GM12891 (cell line): ENCODE results near the gene RANBP3.

Source experiments
- PAX5 ChIP-seq: IDR thresholded peaks from 2 replicates; pipeline ENCODE4 v1.6.1; 2011; ENCODE audit warnings: low read length, moderate library complexity, mild to moderate bottlenecking; ENCODE audit not compliant: insufficient read depth, severe bottlenecking
- POLR2A ChIP-seq: IDR thresholded peaks from 2 replicates; pipeline ENCODE4 v1.6.1; 2011; ENCODE audit warnings: low read depth, low read length, control low read depth
- POLR2AphosphoS5 ChIP-seq: IDR thresholded peaks from 2 replicates; pipeline ENCODE4 v1.6.1; 2011; ENCODE audit warnings: low read depth, low read length, control low read depth
- POU2F2 ChIP-seq: IDR thresholded peaks from 2 replicates; pipeline ENCODE4 v1.6.1; 2011; ENCODE audit warnings: low read depth, mild to moderate bottlenecking, control low read depth, low read length, moderate library complexity
- SPI1 ChIP-seq: IDR thresholded peaks from 2 replicates; pipeline ENCODE4 v1.6.1; 2011; ENCODE audit warnings: low read depth, low read length, control low read depth
- TAF1 ChIP-seq: IDR thresholded peaks from 2 replicates; pipeline ENCODE4 v1.6.1; 2011; ENCODE audit warnings: low read depth, low read length, control low read depth

DNA sequence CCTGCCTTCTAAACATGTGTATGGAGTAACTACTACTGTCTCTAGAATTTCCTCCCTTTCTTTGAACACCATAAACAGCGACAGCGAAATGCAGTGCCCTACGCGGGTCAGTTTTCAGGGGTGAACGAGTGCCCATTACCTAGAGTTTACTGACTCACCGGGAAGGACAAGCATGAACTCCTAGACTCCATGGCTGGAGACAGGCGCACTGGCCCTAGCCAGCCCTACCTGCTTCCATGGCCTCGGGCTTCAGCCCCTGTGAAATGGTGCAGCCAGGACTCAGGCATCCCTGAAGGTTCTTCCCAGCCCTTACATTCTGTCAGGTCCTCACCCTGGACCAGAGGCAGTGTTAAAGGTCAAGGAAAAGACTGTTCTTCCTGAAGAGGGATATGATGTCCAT, 8.5 kb downstream of the RANBP3 start:
- TF ChIP-seq POLR2AphosphoS5 (no peak), TAF1 (no peak), POLR2A (no peak), POU2F2 (no peak), SPI1 (no peak), PAX5 (no peak)
